Measurements from ENCODE around the gene TMEM52B.

The TMEM52B gene

DNA sequence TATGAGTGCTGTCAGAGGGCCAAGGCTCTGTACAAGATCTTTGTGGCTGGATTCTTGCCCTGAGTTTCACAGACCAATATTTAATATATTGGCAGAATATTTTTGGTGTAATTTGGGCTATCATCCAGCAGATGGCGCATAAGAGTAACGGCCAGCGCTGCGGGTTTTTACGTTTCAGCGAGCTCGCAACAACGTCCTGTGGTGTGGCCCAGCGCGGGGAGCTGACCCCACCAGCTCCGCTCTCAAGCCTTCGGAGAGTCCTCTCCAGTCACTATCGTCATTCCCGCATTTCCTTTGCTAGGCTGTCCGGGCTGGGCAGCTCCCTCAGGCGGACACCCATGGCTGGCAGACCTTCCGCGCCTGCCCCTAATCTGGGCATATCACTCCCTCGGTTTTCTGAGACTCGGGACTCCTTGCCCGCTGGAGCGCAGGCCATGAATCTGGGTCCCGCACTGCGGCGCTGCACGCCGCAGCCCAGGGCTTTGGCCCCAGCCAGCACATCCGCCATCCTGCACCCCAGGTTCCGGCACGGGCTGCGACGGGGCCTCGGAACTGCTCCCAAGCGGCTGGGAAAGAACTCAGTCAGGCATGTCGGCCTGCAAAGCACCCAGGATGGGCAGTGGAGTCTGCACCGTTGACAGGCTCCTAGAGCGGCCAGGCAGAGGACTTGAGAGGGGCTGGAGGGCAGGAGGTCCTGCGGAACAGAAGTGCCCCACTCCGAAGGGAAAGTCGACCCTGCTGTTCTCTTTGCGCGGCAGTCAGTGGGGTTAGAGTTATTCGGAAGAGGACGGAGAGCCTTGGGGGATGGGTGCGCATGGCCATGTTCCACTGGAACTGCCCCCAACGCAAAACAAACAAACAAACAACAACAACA lies 25.3 kb upstream of the TMEM52B start:
- no peaks in the 10 kb centered on the region for H3K27me3 ChIP-seq (ENCODE audit: control insufficient read depth in 1 of 2, insufficient read depth in 2 of 2, low read length in 2 of 2)
- H3K9ac ChIP-seq (ENCODE audit: low read depth in 1 of 2, low read length in 2 of 2), result peak overlapping the region; percentile 72 to 85
- H3K36me3 ChIP-seq (ENCODE audit: control insufficient read depth in 1 of 2, insufficient read depth in 2 of 2, low read length in 2 of 2), result no peaks in the 10 kb centered on the region
- peaks cover 0 to 6% of the 10 kb centered on the region in 2 donors for H3K4me1 ChIP-seq (ENCODE audit: control insufficient read depth in 1 of 2, insufficient read depth in 2 of 2, low read length in 2 of 2)
- peak overlapping the region; percentile 78 to 89 for H3K4me3 ChIP-seq (ENCODE audit: low read depth in 1 of 2, low read length in 2 of 2)
- no peaks in the 10 kb centered on the region for H3K9me3 ChIP-seq (ENCODE audit: control insufficient read depth in 1 of 2, low read length in 2 of 2)
- H3K27ac ChIP-seq (ENCODE audit: low read depth, low read length), result peak overlapping the region; percentile 52

DNA sequence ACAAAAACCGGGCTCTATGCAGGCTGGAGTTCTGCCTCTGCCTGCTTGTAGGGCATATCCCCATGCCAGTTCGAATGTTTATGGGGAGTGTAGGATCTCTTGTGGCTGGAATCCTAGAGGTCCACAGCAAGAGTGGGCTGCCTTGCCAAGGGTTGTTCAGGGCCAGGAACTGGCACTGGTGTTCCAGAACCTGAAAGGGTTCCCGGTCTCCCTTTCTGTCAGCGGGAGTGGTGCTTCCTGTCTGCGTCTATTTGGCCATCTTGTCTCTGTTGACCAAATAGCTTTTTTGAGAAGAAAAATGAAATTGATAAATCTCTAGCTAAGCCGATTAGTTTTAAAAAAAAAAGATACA lies 24.7 kb upstream of the TMEM52B start:
- H3K9ac ChIP-seq (ENCODE audit: low read depth in 1 of 2, low read length in 2 of 2), result peak overlapping the region; percentile 72 to 85
- H3K4me1 ChIP-seq (ENCODE audit: control insufficient read depth in 1 of 2, insufficient read depth in 2 of 2, low read length in 2 of 2), result peaks cover 0 to 6% of the 10 kb centered on the region in 2 donors
- H3K4me3 ChIP-seq (ENCODE audit: low read depth in 1 of 2, low read length in 2 of 2), result peak overlapping the region; percentile 78 to 89

DNA sequence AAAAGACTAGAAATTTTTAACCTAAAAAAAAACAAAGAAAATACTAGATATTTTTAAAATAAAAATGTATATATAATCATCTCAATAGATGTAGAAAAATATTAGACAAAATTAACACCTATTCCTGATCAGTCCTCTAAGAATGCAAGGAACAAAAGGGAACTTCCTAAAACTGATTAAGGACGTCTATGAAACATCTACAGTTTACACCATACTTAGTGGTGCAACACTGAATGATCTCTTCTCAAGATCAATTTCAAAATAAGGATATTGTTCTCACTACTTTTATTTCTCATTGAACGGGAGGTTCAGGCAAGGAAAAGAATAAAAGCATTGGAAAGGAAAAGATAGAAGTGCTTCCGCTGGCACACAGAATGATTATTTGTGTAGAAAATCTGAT lies 22.9 kb upstream of the TMEM52B start:
- H3K27me3 ChIP-seq (ENCODE audit: control insufficient read depth in 1 of 2, insufficient read depth in 2 of 2, low read length in 2 of 2), result no peaks in the 10 kb centered on the region
- no peak overlapping the region for H3K27ac ChIP-seq (ENCODE audit: low read depth, low read length)
- H3K9me3 ChIP-seq (ENCODE audit: control insufficient read depth in 1 of 2, low read length in 2 of 2), result no peaks in the 10 kb centered on the region
- no peaks in the 10 kb centered on the region for H3K36me3 ChIP-seq (ENCODE audit: control insufficient read depth in 1 of 2, insufficient read depth in 2 of 2, low read length in 2 of 2)
- peaks cover 0 to 6% of the 10 kb centered on the region in 2 donors for H3K4me1 ChIP-seq (ENCODE audit: control insufficient read depth in 1 of 2, insufficient read depth in 2 of 2, low read length in 2 of 2)
- no peak overlapping the region for H3K9ac ChIP-seq (ENCODE audit: low read depth in 1 of 2, low read length in 2 of 2)
- no peak overlapping the region for H3K4me3 ChIP-seq (ENCODE audit: low read depth in 1 of 2, low read length in 2 of 2)

More for the DNA sequence above, 24.7 kb upstream of the TMEM52B start:
- H3K27me3 ChIP-seq (ENCODE audit: control insufficient read depth in 1 of 2, insufficient read depth in 2 of 2, low read length in 2 of 2), result no peaks in the 10 kb centered on the region
- no peaks in the 10 kb centered on the region for H3K9me3 ChIP-seq (ENCODE audit: control insufficient read depth in 1 of 2, low read length in 2 of 2)
- H3K27ac ChIP-seq (ENCODE audit: low read depth, low read length), result no peak overlapping the region
- no peaks in the 10 kb centered on the region for H3K36me3 ChIP-seq (ENCODE audit: control insufficient read depth in 1 of 2, insufficient read depth in 2 of 2, low read length in 2 of 2)

DNA sequence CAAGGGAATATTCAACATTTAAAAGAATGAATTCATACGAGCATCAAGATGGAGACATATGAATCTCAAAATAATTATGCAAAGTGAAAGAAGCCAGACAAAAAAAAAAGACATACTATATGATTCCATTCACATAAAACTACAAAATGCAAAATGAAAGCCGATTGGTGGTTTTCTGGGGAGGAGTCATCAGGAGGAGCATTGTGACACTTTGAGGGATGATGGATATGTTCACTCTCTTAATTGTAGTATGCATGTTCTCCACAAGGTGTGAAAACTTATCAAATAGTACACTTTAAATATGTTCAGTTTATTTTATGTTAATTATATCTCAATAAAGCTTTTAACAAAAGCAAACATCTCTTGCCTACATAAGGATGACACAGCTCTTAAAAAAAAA lies 20.4 kb upstream of the TMEM52B start:
- H3K4me3 ChIP-seq (ENCODE audit: low read depth in 1 of 2, low read length in 2 of 2), result no peak overlapping the region
- H3K36me3 ChIP-seq (ENCODE audit: control insufficient read depth in 1 of 2, insufficient read depth in 2 of 2, low read length in 2 of 2), result no peaks in the 10 kb centered on the region
- H3K4me1 ChIP-seq (ENCODE audit: control insufficient read depth in 1 of 2, insufficient read depth in 2 of 2, low read length in 2 of 2), result peaks cover 0 to 6% of the 10 kb centered on the region in 2 donors
- H3K9ac ChIP-seq (ENCODE audit: low read depth in 1 of 2, low read length in 2 of 2), result no peak overlapping the region
- H3K27me3 ChIP-seq (ENCODE audit: control insufficient read depth in 1 of 2, insufficient read depth in 2 of 2, low read length in 2 of 2), result no peaks in the 10 kb centered on the region
- H3K9me3 ChIP-seq (ENCODE audit: control insufficient read depth in 1 of 2, low read length in 2 of 2), result no peaks in the 10 kb centered on the region
- H3K27ac ChIP-seq (ENCODE audit: low read depth, low read length), result no peak overlapping the region

DNA sequence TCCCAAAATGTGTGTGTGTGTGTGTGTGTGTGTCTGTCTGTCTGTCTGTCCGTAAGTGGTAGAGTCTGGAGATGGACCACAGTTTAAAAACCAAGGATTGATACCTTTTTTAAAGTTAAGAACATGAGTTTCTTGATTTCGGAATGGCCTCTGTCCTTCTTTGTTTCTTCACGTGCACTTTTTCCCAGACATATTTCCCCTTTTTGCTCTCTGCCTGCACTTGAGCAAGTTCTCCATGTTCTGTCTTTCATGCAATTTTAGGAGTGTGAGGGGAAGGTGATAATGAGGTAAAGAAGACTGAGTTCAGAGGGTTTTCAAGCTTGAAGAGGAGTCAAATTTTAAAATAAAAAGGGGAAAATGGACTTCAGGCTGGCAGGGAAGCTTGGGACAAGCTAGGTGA lies 19.6 kb upstream of the TMEM52B start:
- Histone ChIP-seq H3K27ac (ENCODE audit: low read depth, low read length) (no peak overlapping the region), H3K36me3 (ENCODE audit: control insufficient read depth in 1 of 2, insufficient read depth in 2 of 2, low read length in 2 of 2) (no peaks in the 10 kb centered on the region)

DNA sequence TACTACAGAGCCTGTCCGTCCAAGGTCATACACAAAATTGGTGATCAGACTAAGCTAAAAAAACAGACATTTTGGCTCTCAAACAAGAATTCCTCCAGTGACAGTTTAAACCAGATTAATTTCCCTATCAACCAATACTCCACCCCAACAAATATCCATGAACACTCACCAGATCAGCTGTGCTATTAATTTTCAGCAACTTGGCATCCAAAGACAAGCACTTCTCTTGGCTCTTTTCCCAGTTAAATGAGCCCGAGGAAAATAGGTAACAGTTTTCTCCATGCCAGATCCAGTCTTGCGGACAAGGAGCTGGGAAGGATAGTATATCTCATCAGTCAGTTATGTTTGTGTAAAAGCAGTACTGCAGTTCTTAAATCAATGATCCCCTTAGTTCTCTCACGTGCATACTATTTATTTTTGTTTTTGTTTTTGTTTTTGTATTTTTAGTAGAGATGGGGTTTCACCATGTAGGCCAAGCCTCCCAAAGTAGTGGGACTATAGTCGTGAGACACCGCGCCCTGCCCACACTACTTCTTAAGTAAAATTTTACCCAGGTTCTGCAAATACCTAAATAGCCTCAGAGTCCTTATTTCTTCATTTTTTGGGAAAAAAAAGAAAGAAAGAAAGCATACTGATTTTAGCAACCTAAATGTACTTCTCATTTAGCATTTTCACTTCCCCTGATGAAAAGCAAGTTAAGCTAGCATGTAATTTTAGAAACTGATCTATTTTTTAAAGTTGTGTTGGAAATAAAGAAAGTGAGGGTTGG lies 18.0 kb upstream of the TMEM52B start:
- Histone ChIP-seq H3K4me1 (ENCODE audit: control insufficient read depth in 1 of 2, insufficient read depth in 2 of 2, low read length in 2 of 2) (no peaks in the 10 kb centered on the region), H3K36me3 (ENCODE audit: control insufficient read depth in 1 of 2, insufficient read depth in 2 of 2, low read length in 2 of 2) (no peaks in the 10 kb centered on the region), H3K9me3 (ENCODE audit: control insufficient read depth in 1 of 2, low read length in 2 of 2) (no peaks in the 10 kb centered on the region), H3K27me3 (ENCODE audit: control insufficient read depth in 1 of 2, insufficient read depth in 2 of 2, low read length in 2 of 2) (no peaks in the 10 kb centered on the region), H3K4me3 (ENCODE audit: low read depth in 1 of 2, low read length in 2 of 2) (no peak overlapping the region), H3K27ac (ENCODE audit: low read depth, low read length) (no peak overlapping the region), H3K9ac (ENCODE audit: low read depth in 1 of 2, low read length in 2 of 2) (no peak overlapping the region)

More for the DNA sequence above, 19.6 kb upstream of the TMEM52B start:
- Histone ChIP-seq H3K9me3 (ENCODE audit: control insufficient read depth in 1 of 2, low read length in 2 of 2) (no peaks in the 10 kb centered on the region), H3K4me1 (ENCODE audit: control insufficient read depth in 1 of 2, insufficient read depth in 2 of 2, low read length in 2 of 2) (no peaks in the 10 kb centered on the region), H3K4me3 (ENCODE audit: low read depth in 1 of 2, low read length in 2 of 2) (no peak overlapping the region), H3K27me3 (ENCODE audit: control insufficient read depth in 1 of 2, insufficient read depth in 2 of 2, low read length in 2 of 2) (no peaks in the 10 kb centered on the region), H3K9ac (ENCODE audit: low read depth in 1 of 2, low read length in 2 of 2) (no peak overlapping the region)

DNA sequence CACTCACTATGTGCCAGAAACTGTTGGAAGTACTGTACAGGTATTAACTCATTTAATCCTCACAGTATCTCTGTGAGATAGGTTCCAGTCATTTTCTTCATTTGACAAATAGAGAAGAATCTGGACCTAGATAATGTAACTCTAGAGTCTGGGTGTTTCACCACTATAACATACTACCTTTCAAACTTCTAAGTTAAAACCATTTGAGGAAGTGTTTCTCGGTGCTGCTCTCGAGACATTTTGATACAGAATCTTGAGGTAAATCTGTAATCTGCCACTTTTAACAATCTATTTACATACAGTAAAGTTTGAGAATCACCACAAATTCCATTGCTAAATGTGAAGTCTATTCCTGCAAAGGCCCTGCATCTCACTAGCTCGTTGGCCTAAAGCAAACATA lies 15.7 kb upstream of the TMEM52B start:
- Histone ChIP-seq H3K4me1 (ENCODE audit: control insufficient read depth in 1 of 2, insufficient read depth in 2 of 2, low read length in 2 of 2) (no peaks in the 10 kb centered on the region), H3K36me3 (ENCODE audit: control insufficient read depth in 1 of 2, insufficient read depth in 2 of 2, low read length in 2 of 2) (no peaks in the 10 kb centered on the region), H3K4me3 (ENCODE audit: low read depth in 1 of 2, low read length in 2 of 2) (no peak overlapping the region), H3K27ac (ENCODE audit: low read depth, low read length) (no peak overlapping the region), H3K27me3 (ENCODE audit: control insufficient read depth in 1 of 2, insufficient read depth in 2 of 2, low read length in 2 of 2) (no peaks in the 10 kb centered on the region), H3K9ac (ENCODE audit: low read depth in 1 of 2, low read length in 2 of 2) (no peak overlapping the region), H3K9me3 (ENCODE audit: control insufficient read depth in 1 of 2, low read length in 2 of 2) (no peaks in the 10 kb centered on the region)

DNA sequence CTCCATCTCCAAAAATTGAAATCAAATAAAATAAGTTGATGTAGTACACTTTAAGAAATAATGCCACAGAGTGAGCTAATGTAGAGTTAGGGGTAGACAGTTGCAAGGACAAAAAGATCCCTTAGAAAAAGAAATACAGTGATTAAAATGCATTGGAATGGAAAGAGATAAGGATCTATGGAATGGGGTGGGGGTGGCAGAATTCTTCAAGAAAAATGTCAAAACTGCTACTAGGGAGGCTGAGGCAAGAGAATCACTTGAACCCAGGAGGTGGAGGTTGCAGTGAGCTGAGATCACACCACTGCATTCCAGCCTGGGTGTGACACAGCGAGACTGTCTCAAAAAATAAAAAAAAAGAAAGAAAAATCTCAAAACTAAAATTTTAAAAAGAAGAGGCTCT lies 13.4 kb upstream of the TMEM52B start:
- Histone ChIP-seq H3K9ac (ENCODE audit: low read depth in 1 of 2, low read length in 2 of 2) (no peak overlapping the region), H3K27ac (ENCODE audit: low read depth, low read length) (no peak overlapping the region), H3K4me3 (ENCODE audit: low read depth in 1 of 2, low read length in 2 of 2) (no peak overlapping the region), H3K9me3 (ENCODE audit: control insufficient read depth in 1 of 2, low read length in 2 of 2) (no peaks in the 10 kb centered on the region), H3K27me3 (ENCODE audit: control insufficient read depth in 1 of 2, insufficient read depth in 2 of 2, low read length in 2 of 2) (no peaks in the 10 kb centered on the region), H3K4me1 (ENCODE audit: control insufficient read depth in 1 of 2, insufficient read depth in 2 of 2, low read length in 2 of 2) (no peaks in the 10 kb centered on the region), H3K36me3 (ENCODE audit: control insufficient read depth in 1 of 2, insufficient read depth in 2 of 2, low read length in 2 of 2) (no peaks in the 10 kb centered on the region)

DNA sequence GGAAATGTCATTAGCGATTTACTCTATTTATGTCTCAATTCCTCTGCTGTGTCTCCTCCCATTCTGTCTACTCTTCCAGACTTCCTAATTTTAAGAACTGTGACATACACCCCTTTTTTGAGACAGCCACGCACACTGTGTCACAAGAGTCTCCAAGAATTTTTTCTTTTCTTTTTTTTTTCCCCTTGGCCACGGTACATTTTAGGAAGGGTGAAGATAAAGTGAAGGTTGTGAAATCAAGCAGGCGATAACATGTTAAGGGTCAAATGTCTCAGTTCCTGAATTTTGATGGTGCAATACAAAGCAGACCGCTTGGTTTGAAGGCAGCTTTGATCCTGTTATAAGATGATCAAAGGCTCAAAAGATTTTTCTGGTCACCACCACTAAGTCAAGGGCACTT lies 11.2 kb upstream of the TMEM52B start:
- H3K27ac ChIP-seq (ENCODE audit: low read depth, low read length), result no peak overlapping the region
- no peak overlapping the region for H3K9ac ChIP-seq (ENCODE audit: low read depth in 1 of 2, low read length in 2 of 2)
- no peaks in the 10 kb centered on the region for H3K36me3 ChIP-seq (ENCODE audit: control insufficient read depth in 1 of 2, insufficient read depth in 2 of 2, low read length in 2 of 2)
- no peaks in the 10 kb centered on the region for H3K9me3 ChIP-seq (ENCODE audit: control insufficient read depth in 1 of 2, low read length in 2 of 2)
- H3K4me3 ChIP-seq (ENCODE audit: low read depth in 1 of 2, low read length in 2 of 2), result no peak overlapping the region
- no peaks in the 10 kb centered on the region for H3K27me3 ChIP-seq (ENCODE audit: control insufficient read depth in 1 of 2, insufficient read depth in 2 of 2, low read length in 2 of 2)
- no peaks in the 10 kb centered on the region for H3K4me1 ChIP-seq (ENCODE audit: control insufficient read depth in 1 of 2, insufficient read depth in 2 of 2, low read length in 2 of 2)

DNA sequence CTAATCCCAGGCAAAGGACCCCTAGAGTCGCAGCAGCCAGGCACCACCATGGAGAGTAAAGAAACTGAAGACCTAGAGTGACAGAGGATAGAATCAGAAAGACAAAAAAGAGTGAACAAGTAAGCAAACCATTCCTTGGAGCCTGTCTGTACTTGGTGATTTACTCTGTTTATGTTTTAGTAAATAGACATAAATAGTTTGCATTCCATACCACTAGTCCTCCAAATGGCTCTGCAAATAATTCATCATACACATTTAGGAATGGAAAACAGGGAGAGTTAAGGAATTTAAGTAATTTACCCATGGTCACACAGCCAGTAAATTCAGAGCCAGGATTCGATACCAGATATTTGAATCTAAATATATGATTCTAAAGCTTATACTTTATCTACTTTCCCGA lies 9.7 kb upstream of the TMEM52B start:
- no peak overlapping the region for H3K27ac ChIP-seq (ENCODE audit: low read depth, low read length)
- no peak overlapping the region for H3K9ac ChIP-seq (ENCODE audit: low read depth in 1 of 2, low read length in 2 of 2)
- no peaks in the 10 kb centered on the region for H3K36me3 ChIP-seq (ENCODE audit: control insufficient read depth in 1 of 2, insufficient read depth in 2 of 2, low read length in 2 of 2)
- H3K4me3 ChIP-seq (ENCODE audit: low read depth in 1 of 2, low read length in 2 of 2), result no peak overlapping the region
- H3K27me3 ChIP-seq (ENCODE audit: control insufficient read depth in 1 of 2, insufficient read depth in 2 of 2, low read length in 2 of 2), result no peaks in the 10 kb centered on the region
- H3K4me1 ChIP-seq (ENCODE audit: control insufficient read depth in 1 of 2, insufficient read depth in 2 of 2, low read length in 2 of 2), result no peaks in the 10 kb centered on the region
- H3K9me3 ChIP-seq (ENCODE audit: control insufficient read depth in 1 of 2, low read length in 2 of 2), result no peaks in the 10 kb centered on the region
